Fibroblast of skin of left biceps (primary cell): ENCODE data around the gene C21orf58.

Experiments used
- DNase-seq, 2 experiments: peaks; one replicate each; pipeline ENCODE4 v3.0.0-alpha.2; 2013; ENCODE audit warnings: low read depth in 2 of 2

C21orf58 gene

GRCh38 chr21:46295177-46295770 lies 28.4 kb downstream of the C21orf58 start:
- DNase-seq: peak; percentile 50

- DNase-seq: no peak
Observed at GRCh38 chr21:46294647-46295176, 29.0 kb downstream of the C21orf58 start.

DNA sequence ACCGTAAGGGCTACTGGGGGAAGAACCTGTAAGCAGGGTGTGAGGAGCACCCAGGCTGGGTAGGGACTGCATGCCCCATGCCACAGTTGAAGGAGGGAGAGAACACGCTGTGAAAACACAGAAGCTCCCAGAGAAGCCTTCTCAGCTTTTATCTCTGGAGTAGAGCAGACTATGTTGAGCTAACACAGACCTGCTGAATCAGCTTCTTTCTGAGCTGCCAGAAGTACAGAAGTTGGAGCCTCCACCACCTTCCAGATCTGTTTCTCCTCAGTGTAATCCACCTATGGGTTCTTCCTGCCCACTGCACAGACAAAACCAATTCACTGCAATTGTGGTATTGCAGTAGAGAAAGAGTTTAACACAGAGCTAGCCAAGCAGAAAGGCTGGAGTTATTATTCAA lies 32.1 kb downstream of the C21orf58 start:
- DNase-seq: no peak

GRCh38 chr21:46289655-46290179 lies 34.0 kb downstream of the C21orf58 start:
- DNase-seq: no peak

DNA sequence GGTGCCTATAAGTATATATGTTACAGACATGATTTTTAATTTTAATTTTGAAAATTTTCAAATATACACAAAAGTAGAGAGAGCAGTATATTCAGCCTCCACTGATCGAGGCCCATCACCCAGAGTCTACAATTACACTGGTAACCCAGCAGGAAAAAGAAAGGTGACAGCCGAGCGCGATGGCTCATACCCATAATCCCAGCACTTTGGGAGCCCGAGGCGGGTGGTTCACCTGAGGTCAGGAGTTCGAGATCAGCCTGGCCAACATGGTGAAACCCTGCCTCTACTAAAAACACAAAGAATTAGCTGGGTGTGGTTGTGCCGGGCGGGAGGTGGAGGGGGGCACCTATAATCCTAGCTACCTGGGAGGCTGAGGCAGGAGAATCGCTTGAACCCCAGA lies 36.1 kb downstream of the C21orf58 start:
- no peak for DNase-seq

DNA sequence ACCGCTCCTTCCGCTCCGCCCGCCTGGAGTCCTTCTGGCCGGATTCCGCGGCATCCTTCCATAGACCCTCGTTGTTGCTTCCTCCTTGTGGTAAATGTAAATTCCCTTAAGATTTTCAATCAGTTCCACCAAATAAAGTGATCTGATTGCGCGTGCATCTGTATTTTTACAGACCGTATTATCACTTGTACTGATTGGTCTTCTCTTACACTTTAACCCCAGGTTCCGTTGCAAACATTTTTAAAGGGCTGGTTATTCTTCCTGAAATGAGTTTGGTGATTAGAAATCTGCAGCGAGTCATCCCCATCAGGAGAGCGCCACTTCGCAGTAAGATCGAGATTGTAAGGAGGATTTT lies 37.0 kb downstream of the C21orf58 start:
- peak; percentile 44 to 49 for DNase-seq

GRCh38 chr21:46285761-46286647 lies 37.7 kb downstream of the C21orf58 start, which contains the start of gene YBEY:
TSS of gene YBEY (plus strand) at chr21:46286342. CDS start at chr21:46286914, 572 bp downstream.
- DNase-seq: peak; percentile 79

GRCh38 chr21:46285206-46285661 lies 38.4 kb downstream of the C21orf58 start, which contains the start of gene MCM3AP:
TSS of gene MCM3AP (minus strand) at chr21:46285611. CDS start at chr21:46285286, 325 bp downstream.
- DNase-seq: no peak

GRCh38 chr21:46284733-46285132 lies 38.9 kb downstream of the C21orf58 start:
- no peak for DNase-seq

GRCh38 chr21:46284077-46284644 lies 39.5 kb downstream of the C21orf58 start:
- DNase-seq: no peak

DNA sequence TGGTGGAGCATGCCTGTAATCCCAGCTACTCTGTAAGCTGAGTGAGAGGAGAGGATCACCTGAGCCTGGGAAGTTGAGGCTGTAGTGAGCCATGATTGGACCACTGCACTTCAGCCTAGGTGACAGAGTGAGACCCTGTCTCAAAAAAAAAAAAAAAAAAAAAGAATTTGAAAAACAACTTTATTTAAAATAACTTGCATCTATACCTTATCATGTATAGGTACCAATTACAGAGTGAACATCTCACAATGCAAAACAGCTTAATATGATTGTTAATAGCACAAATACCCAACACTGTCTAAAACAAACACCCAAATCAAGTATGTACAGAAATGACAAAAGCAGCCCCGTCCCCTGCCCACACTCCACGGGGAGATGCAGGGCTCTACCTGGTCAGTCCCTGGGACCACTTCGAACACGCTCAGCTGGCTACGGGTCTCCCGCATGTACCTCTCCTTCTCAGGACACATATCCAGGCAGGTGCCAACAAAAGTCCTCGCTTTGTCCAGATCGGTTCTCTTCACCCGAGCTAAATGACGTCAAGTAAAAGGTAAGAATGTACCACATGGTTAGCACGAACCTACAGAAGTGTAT lies 48.8 kb downstream of the C21orf58 start:
- no peak for DNase-seq

DNA sequence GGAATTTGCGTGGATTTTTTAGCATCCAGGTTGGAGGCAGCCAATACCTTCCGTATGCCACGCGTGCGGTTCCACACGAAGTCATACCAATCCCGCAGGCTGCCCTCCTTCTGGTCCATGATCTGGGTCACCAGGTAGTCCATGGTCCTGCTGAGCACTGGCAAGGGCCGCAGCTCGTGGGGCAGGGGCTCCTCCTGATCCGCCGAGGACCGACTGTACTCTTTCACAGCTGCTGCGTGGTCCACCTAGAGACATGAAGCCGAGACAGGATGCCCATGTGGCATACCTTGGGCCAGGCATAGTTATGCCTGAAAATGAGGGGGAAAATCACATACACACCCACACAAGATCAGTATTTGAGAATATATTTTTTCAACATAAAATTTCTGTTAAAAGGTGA lies 50.3 kb downstream of the C21orf58 start:
- no peak for DNase-seq

DNA sequence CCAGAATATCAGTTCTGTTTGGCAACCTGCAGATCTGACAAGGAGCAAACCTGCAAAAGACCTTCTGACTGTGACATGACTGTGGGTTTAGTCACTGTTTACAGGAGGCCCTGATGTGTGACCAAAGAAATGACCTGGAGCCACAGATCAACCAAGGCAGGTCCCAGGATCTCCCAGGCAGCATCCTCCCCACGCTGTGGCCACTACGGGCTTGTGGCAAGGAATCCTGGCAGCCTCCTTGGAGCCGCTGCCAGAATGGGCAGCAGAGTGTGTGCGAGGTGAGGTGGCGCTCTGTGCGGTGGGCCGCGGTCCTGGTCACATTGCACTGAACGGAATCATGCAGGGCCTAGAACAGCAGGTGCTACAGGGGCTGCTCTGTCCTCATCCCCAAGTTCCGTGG lies 54.2 kb downstream of the C21orf58 start:
- DNase-seq: no peak

GRCh38 chr21:46268371-46268770 lies 55.3 kb downstream of the C21orf58 start:
- DNase-seq: no peak

- DNase-seq: no peak
Observed at GRCh38 chr21:46266946-46267345, 56.7 kb downstream of the C21orf58 start.

GRCh38 chr21:46265736-46266525 lies 57.7 kb downstream of the C21orf58 start:
- no peak for DNase-seq

DNA sequence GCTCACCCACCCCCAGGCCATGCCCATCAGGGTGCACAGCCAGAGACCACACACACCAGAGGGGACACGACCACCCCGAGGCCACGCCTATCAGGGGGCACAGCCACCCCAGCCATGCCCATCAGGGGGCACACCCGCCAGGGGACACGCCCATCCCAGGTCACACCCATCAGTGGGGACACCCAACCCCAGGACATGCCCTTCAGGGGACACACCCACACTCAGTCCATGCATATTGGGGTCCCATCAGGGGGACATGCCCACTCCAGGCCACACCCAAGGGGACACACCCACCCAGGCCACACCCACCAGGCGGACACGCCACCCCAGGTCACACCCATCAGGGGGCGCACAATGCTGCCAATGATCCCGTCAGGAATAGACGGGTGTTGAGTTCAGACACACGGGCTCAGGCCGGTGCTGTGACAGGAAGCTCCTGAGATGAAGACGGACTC lies 59.0 kb downstream of the C21orf58 start:
- no peak for DNase-seq

GRCh38 chr21:46264046-46264689 lies 59.5 kb downstream of the C21orf58 start:
- DNase-seq: no peak

DNA sequence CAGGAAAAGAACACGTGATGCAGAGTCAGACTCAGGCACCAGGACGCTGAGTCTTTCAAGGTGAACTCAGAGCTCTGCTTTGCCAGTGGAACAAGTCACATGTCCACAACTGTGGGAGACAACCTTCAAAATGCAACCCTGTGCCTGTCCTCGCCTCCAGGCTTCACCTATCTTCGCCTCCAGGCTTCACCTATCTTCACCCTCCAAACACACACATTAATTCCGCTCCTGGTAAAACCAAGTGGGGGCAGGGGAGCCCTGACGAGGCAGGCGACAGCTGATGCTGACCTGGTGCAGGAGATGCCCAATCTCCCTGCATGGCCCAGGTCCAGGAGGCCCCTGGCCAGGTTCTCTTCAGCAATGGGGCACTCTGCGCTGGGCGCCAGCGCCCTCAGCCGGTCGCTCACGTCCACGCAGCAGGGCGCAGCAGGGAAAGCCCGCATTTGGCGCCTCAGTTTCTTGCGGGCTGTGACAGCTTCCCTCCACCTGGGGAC lies 67.1 kb downstream of the C21orf58 start:
- no peak for DNase-seq

DNA sequence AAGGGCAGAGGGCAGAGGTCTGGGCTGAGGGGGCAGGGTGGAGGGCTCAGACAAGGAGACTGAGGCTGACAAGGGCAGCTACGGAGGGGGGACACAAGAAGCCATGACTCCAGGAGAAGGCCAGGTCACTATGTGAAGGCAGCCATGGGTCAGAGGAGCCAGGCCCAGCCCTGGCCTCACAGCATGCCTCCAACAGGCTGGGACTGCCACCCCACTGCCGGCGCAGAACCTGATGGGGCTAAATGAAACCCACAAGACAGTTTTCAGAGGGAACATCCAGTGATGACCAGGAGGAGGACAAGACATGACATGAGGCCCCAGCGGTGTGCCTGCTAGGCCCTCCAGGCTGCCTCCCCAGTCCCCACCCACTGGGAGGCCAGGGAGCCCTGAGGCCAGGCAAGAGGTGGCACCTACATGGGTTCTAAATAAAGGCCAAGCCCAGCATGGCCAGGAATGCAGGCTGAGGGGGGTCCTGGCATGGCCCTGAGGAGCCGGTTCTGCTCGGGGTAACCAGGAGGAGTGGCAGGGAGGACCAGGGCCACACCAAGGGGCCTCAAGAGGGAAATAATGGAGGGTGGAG lies 67.8 kb downstream of the C21orf58 start:
- DNase-seq: no peak
